NB4 (cell line): Measurements from ENCODE around the gene ADARB2.

Source experiments
- DNase-seq: peaks from one replicate; pipeline ENCODE4 v3.0.0; 2010; ENCODE audit warnings: low read depth
- H3K4me3 ChIP-seq: one replicate; pipeline ENCODE4 v1.5.1; 2011; ENCODE audit warnings: mild to moderate bottlenecking, low read depth, low read length, moderate library complexity
- CTCF ChIP-seq: IDR thresholded peaks from one replicate; pipeline ENCODE4 v1.5.1; 2012; ENCODE audit warnings: low read depth, low read length
- MAX ChIP-seq: IDR thresholded peaks from 2 replicates; pipeline ENCODE4 v1.6.1; 2011; ENCODE audit warnings: low read depth, low read length
- MYC ChIP-seq: IDR thresholded peaks from 2 replicates; pipeline ENCODE4 v1.6.1; 2011; ENCODE audit warnings: low read depth, low read length
- POLR2A ChIP-seq: IDR thresholded peaks from 2 replicates; pipeline ENCODE4 v1.6.1; 2011; ENCODE audit warnings: mild to moderate bottlenecking; ENCODE audit not compliant: insufficient read length; ENCODE audit errors: extremely low read depth

Gene ADARB2

GRCh38 chr10:1509011-1509530 lies 228.3 kb downstream of the ADARB2 start:
- DNase-seq: no peak
- TF ChIP-seq POLR2A (no peak), CTCF (no peak)

GRCh38 chr10:1508096-1508495 lies 229.2 kb downstream of the ADARB2 start:
- no peak for TF ChIP-seq CTCF
- no peak for TF ChIP-seq MAX
- TF ChIP-seq MYC: no peak
- TF ChIP-seq POLR2A: no peak

More at GRCh38 chr10:1509011-1509530, 228.3 kb downstream of the ADARB2 start:
- H3K4me3 ChIP-seq: no peak overlapping the region

GRCh38 chr10:1507436-1507835 lies 229.9 kb downstream of the ADARB2 start:
- no peak overlapping the region for H3K4me3 ChIP-seq
- DNase-seq: no peak
- no peak for TF ChIP-seq CTCF

More at GRCh38 chr10:1508096-1508495, 229.2 kb downstream of the ADARB2 start:
- no peak overlapping the region for H3K4me3 ChIP-seq
- DNase-seq: no peak

GRCh38 chr10:1504940-1505339 lies 232.4 kb downstream of the ADARB2 start:
- no peak for DNase-seq
- H3K4me3 ChIP-seq: no peak overlapping the region
- TF ChIP-seq POLR2A: no peak
- TF ChIP-seq MAX: no peak
- TF ChIP-seq MYC: no peak
- TF ChIP-seq CTCF: no peak

- no peak for TF ChIP-seq MAX
- TF ChIP-seq CTCF: no peak
- no peak for TF ChIP-seq POLR2A
- TF ChIP-seq MYC: no peak
- DNase-seq: no peak
These were observed 233.0 kb downstream of the ADARB2 start for GRCh38 chr10:1504286-1504685.

GRCh38 chr10:1502451-1502850 lies 234.9 kb downstream of the ADARB2 start:
- no peak for DNase-seq
- no peak overlapping the region for H3K4me3 ChIP-seq
- TF ChIP-seq MAX (no peak), CTCF (no peak), POLR2A (no peak), MYC (no peak)

More at GRCh38 chr10:1504286-1504685, 233.0 kb downstream of the ADARB2 start:
- H3K4me3 ChIP-seq: no peak overlapping the region
